ENCODE results near the gene PDE8B. TPM values are rescaled to one million over a fixed set of nuclear protein-coding genes. Genes with fewer than 3 reads are reported as not detected.

The PDE8B gene, protein sequence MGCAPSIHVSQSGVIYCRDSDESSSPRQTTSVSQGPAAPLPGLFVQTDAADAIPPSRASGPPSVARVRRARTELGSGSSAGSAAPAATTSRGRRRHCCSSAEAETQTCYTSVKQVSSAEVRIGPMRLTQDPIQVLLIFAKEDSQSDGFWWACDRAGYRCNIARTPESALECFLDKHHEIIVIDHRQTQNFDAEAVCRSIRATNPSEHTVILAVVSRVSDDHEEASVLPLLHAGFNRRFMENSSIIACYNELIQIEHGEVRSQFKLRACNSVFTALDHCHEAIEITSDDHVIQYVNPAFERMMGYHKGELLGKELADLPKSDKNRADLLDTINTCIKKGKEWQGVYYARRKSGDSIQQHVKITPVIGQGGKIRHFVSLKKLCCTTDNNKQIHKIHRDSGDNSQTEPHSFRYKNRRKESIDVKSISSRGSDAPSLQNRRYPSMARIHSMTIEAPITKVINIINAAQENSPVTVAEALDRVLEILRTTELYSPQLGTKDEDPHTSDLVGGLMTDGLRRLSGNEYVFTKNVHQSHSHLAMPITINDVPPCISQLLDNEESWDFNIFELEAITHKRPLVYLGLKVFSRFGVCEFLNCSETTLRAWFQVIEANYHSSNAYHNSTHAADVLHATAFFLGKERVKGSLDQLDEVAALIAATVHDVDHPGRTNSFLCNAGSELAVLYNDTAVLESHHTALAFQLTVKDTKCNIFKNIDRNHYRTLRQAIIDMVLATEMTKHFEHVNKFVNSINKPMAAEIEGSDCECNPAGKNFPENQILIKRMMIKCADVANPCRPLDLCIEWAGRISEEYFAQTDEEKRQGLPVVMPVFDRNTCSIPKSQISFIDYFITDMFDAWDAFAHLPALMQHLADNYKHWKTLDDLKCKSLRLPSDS
- total RNA-seq (2022) (0.54 and 0.66 TPM in 2 replicates), Bru-seq, nascent RNA (percentile 36 among the genes with signal in this experiment), BruChase-seq, experiment 1, labeled RNA remaining after a 6-hour chase (percentile 29 among the genes with signal in this experiment), BruChase-seq, experiment 2, labeled RNA remaining after a 2-hour chase (percentile 34 among the genes with signal in this experiment)
- long read RNA-seq, partial matches to known transcripts = 0 of 3 reads
- long read RNA-seq, other reads (novel, unspliced or antisense) = 3 of 3 reads

DNA sequence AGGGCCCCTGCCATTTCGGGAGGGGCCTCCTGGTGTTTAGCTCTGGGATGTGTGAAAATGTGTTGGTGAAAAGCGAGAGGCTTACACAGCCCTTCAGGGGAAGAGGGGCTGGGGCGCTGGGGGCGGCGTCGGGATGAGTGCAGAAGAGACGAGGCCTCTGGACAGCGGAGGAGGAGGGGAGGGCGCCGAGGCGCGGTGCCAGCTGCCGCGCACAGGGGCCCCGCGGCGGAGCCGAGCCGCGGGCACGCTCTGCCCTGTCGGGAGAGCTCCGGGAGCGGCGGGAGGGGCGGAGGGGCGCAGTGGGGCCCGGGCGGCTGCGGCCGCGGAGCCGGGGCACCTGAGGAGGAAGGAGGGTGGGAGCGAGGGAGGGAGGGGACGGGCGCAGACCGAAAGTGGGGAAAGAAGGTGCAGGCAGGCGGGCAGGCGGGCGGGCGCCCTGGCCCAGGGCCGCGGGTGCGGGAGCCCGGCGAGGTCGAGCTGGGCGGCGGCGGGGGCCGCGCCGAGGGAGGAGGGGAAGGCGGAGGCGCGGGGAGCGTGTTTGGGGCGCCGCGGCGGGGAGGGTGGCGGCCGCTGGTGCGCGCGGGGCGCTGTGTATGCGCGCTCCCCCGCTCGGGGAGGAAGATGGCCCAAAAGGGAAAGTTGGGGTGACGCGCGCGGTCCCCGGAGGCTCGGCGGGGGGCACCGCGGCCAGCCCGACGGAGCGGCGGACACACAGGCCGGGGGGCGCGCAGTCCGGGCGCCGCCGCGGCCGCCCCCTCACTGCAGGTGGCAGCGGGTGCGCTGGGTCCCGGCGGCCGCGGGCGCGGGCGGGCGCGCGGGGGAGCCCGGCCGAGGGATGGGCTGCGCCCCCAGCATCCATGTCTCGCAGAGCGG lies at the start of gene PDE8B:
TSS of gene PDE8B (plus strand) at position 590 of the 873 bp plus-strand sequence. CDS start at position 836, 246 bp downstream.
- Mint-ChIP-seq H3K27ac (ENCODE audit: unreplicated experiment) (no peak within 1 kb of the TSS), H3K4me3 (ENCODE audit: low read depth, unreplicated experiment) (peak within 1 kb of the TSS; percentile 65), H3K36me3 (ENCODE audit: insufficient read depth, unreplicated experiment) (peaks cover 10% of the 10 kb centered on the region), H3K9me3 (ENCODE audit: low read depth, unreplicated experiment) (no peaks in the 10 kb centered on the region), H3K4me1 (ENCODE audit: low read depth, unreplicated experiment) (peaks cover 10% of the 10 kb centered on the region), H3K27me3 (ENCODE audit: unreplicated experiment) (peaks cover 96% of the 10 kb centered on the region)
- BruUV-seq (replicated peaks) = no TSS peak
- peak; percentile 14 for DNase-seq
- intact Hi-C loops (cut with micrococcal nuclease; ENCODE audit: unreplicated experiment) = no loop called here
- CTCF ChIA-PET = no interaction called here
- TF ChIP-seq, protein P1, sequence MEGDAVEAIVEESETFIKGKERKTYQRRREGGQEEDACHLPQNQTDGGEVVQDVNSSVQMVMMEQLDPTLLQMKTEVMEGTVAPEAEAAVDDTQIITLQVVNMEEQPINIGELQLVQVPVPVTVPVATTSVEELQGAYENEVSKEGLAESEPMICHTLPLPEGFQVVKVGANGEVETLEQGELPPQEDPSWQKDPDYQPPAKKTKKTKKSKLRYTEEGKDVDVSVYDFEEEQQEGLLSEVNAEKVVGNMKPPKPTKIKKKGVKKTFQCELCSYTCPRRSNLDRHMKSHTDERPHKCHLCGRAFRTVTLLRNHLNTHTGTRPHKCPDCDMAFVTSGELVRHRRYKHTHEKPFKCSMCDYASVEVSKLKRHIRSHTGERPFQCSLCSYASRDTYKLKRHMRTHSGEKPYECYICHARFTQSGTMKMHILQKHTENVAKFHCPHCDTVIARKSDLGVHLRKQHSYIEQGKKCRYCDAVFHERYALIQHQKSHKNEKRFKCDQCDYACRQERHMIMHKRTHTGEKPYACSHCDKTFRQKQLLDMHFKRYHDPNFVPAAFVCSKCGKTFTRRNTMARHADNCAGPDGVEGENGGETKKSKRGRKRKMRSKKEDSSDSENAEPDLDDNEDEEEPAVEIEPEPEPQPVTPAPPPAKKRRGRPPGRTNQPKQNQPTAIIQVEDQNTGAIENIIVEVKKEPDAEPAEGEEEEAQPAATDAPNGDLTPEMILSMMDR (IDR thresholded peaks at IDR 0.05; ENCODE audit: unreplicated experiment) = no peak

DNA sequence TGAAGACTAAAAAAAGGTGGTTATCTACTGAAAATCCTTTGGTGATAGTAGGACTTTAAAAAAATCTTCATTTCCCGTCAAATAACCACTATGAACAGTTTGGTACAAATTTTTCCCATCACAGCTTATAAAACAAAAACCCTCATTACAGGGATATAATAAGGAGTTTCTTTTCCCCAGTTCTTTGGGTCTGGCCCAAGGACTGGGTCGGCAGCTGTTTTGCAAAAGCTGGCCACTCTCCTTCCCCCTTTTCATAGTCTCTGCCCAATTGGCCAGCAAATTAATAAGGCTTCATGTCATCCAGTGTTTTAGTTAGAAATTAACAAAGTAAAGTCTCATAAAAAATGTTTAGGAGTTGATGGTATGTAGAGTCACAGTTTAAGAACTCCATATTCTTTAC lies 47.0 kb upstream of the PDE8B start:
- TF ChIP-seq, protein P1 (IDR thresholded peaks at IDR 0.05; ENCODE audit: unreplicated experiment) = no peak
- peaks cover 12% of the 10 kb centered on the region for H3K4me1 Mint-ChIP-seq (ENCODE audit: low read depth, unreplicated experiment)
- no peak overlapping the region for H3K27ac Mint-ChIP-seq (ENCODE audit: unreplicated experiment)
- no peak for DNase-seq
- BruUV-seq (replicated peaks) = no TSS peak
- peaks cover 3% of the 10 kb centered on the region for H3K9me3 Mint-ChIP-seq (ENCODE audit: low read depth, unreplicated experiment)
- no peaks in the 10 kb centered on the region for H3K36me3 Mint-ChIP-seq (ENCODE audit: insufficient read depth, unreplicated experiment)
- intact Hi-C loops (cut with micrococcal nuclease; ENCODE audit: unreplicated experiment) = no loop called here
- H3K4me3 Mint-ChIP-seq (ENCODE audit: low read depth, unreplicated experiment) = no peak overlapping the region
- H3K27me3 Mint-ChIP-seq (ENCODE audit: unreplicated experiment) = no peaks in the 10 kb centered on the region
- CTCF ChIA-PET = interaction anchor here (0.6 kb wide), 1 partner anchor 332 kb away, joined by 3 read pairs; no protein-coding TSS in a partner anchor

DNA sequence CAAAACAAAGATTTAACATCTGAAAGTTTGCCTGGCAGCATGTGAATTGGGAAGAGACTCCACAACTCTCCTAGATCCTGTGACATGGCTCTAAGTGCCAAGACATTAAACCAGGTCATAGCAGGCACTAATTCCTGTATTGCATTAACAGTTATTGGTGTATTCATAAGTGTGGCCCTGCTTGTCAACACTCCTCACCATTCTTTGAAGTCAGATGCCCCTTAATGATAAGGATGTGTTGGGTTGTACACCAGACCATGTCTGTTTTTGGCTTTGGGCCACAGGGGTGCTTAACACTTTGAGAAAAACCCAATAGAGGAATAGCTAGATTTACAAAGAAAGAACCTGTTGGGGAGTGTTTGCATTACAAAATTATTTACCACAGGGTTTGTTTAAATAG lies 43.4 kb upstream of the PDE8B start:
- Mint-ChIP-seq H3K9me3 (ENCODE audit: low read depth, unreplicated experiment) (peaks cover 3% of the 10 kb centered on the region), H3K4me3 (ENCODE audit: low read depth, unreplicated experiment) (no peak overlapping the region), H3K36me3 (ENCODE audit: insufficient read depth, unreplicated experiment) (no peaks in the 10 kb centered on the region), H3K27me3 (ENCODE audit: unreplicated experiment) (no peaks in the 10 kb centered on the region), H3K4me1 (ENCODE audit: low read depth, unreplicated experiment) (peaks cover 22% of the 10 kb centered on the region), H3K27ac (ENCODE audit: unreplicated experiment) (no peak overlapping the region)
- intact Hi-C loops (cut with micrococcal nuclease; ENCODE audit: unreplicated experiment) = no loop called here
- TF ChIP-seq, protein P1 (IDR thresholded peaks at IDR 0.05; ENCODE audit: unreplicated experiment) = no peak
- no TSS peak for BruUV-seq (replicated peaks)
- DNase-seq = no peak
- CTCF ChIA-PET = no interaction called here
